GM19043 (cell line): ENCODE measurements around the gene KRT37.

Experiments
- ATAC-seq: cut with Tn5 transposase; IDR thresholded peaks from one replicate; pipeline ENCODE4 v1.9.1; 2021; ENCODE audit warnings: low read depth; ENCODE audit not compliant: unreplicated experiment

KRT37 gene

GRCh38 chr17:41424111-41424635 is at the start of gene KRT37:
Gene KRT37, minus strand, starts transcription at chr17:41424585. Its CDS starts 62 bp downstream, at chr17:41424523.
- no peak for ATAC-seq

GRCh38 chr17:41468346-41468745 is 44.0 kb upstream of the KRT37 start:
- ATAC-seq: no peak

GRCh38 chr17:41467561-41467960 is 43.2 kb upstream of the KRT37 start:
- ATAC-seq: no peak

GRCh38 chr17:41466988-41467387 is 42.6 kb upstream of the KRT37 start, which contains the start of gene KRT32:
Gene KRT32, minus strand, starts transcription at chr17:41467386. Its CDS starts 61 bp downstream, at chr17:41467325.
- ATAC-seq: no peak

GRCh38 chr17:41464682-41465081 is 40.3 kb upstream of the KRT37 start:
- ATAC-seq: no peak

GRCh38 chr17:41464173-41464572 is 39.8 kb upstream of the KRT37 start:
- no peak for ATAC-seq

GRCh38 chr17:41463746-41464145 is 39.4 kb upstream of the KRT37 start:
- ATAC-seq: no peak

GRCh38 chr17:41462705-41463104 is 38.3 kb upstream of the KRT37 start:
- ATAC-seq: no peak

- no peak for ATAC-seq
Measured at GRCh38 chr17:41457676-41458075, 33.3 kb upstream of the KRT37 start.

GRCh38 chr17:41456204-41456603 is 31.8 kb upstream of the KRT37 start:
- ATAC-seq: no peak

- ATAC-seq: no peak
Measured at GRCh38 chr17:41455236-41455635, 30.9 kb upstream of the KRT37 start.

- no peak for ATAC-seq
Measured at GRCh38 chr17:41453066-41453465, 28.7 kb upstream of the KRT37 start.

GRCh38 chr17:41452281-41452680 is 27.9 kb upstream of the KRT37 start:
- ATAC-seq: no peak

- ATAC-seq: no peak
Measured at GRCh38 chr17:41451154-41451728, 26.9 kb upstream of the KRT37 start.

- no peak for ATAC-seq
Measured at GRCh38 chr17:41449008-41449407, 24.6 kb upstream of the KRT37 start.

- no peak for ATAC-seq
Measured at GRCh38 chr17:41448506-41448905, 24.1 kb upstream of the KRT37 start.

GRCh38 chr17:41446806-41447205 is 22.4 kb upstream of the KRT37 start:
- ATAC-seq: no peak

- ATAC-seq: no peak
Measured at GRCh38 chr17:41444640-41445039, 20.3 kb upstream of the KRT37 start.

GRCh38 chr17:41444186-41444585 is 19.8 kb upstream of the KRT37 start:
- no peak for ATAC-seq

- no peak for ATAC-seq
Measured at GRCh38 chr17:41442739-41443138, 18.4 kb upstream of the KRT37 start.

- no peak for ATAC-seq
Measured at GRCh38 chr17:41440531-41441033, 16.2 kb upstream of the KRT37 start, which contains the start of gene KRT38. Gene KRT38, minus strand, starts transcription at chr17:41440983. Its CDS starts 62 bp downstream, at chr17:41440921.

GRCh38 chr17:41439375-41439774 is 15.0 kb upstream of the KRT37 start:
- ATAC-seq: no peak
